GM18517 (cell line): Measurements from ENCODE around the gene FAHD2A.
"Not testable (repeated sequence)": the region's sequence is repeated elsewhere in the genome, so short reads cannot be mapped to it uniquely, and the experiment has no call there.

Experiments used
- ATAC-seq: cut with Tn5 transposase; IDR thresholded peaks from one replicate; pipeline ENCODE4 v1.9.1; 2021; ENCODE audit warnings: mild to moderate bottlenecking, moderate library complexity; ENCODE audit not compliant: unreplicated experiment

Gene FAHD2A

DNA sequence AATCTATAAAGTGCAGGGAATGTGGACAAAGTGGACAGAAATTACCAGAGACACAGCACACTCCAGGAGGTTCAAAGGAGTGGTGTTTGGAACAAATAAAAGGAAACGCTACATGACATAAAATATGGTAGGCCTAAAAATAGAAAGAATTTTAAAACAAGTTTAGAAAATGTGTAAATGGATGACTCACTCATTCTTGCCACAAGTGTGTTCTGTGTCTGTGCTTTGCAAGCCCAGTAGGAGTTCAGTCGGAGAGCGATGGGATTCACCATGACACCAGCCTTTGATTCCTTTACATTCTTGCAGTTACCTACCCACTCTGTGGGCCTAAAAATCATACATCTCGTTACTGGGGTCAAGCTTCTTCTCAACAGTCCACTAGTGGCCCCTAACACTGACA is 30.9 kb downstream of the FAHD2A start:
- not testable (repeated sequence) for ATAC-seq

DNA sequence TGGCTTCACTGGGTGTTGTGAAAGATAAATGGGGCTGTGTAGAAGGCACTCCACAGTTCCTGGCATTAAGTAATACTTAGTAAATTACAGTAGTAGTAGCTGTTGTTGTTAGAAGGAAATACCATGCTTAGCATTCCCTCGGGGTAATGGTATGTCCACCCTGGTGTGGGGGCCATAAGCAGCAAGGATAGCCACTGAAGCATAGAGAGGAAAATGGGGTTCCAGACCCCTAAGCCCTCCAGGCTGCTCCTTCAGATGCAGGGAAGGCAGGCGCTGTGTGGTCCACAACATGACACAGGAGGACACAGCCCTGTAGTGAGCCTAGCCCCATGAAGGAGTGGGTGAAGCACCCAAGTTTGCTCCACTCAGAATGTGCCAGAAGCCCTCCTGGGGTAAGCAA is 31.5 kb downstream of the FAHD2A start:
- not testable (repeated sequence) for ATAC-seq

DNA sequence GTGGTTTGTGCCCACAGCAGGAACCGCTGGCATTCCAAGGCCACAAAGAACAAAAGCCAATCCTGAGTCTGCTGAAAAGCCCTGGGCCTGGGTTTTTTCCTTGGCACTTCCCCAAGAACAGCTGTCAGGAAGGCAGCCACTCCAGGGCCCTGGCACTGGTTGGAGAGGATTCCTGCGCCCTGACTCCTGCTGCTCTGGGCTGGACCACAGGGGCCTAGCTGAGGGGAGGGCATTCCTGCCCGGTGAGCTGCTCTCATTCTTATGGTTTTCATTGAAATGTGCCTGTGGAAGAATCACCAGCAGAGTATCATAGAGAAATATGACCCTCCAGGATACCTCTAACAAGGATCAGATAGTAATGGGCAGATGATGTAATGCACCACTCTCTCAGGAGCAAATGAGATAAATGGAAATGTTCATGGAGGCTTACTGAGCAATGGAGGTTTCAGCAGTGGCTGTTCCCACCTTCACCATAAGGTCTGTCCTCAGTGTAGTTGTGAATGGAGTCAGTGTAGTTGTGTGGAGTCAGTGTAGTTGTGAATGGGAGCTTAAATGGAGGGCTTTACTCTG is 32.1 kb downstream of the FAHD2A start:
- not testable (repeated sequence) for ATAC-seq

- not testable (repeated sequence) for ATAC-seq
These were observed 32.8 kb downstream of the FAHD2A start for GRCh38 chr2:95435162-95435871.

DNA sequence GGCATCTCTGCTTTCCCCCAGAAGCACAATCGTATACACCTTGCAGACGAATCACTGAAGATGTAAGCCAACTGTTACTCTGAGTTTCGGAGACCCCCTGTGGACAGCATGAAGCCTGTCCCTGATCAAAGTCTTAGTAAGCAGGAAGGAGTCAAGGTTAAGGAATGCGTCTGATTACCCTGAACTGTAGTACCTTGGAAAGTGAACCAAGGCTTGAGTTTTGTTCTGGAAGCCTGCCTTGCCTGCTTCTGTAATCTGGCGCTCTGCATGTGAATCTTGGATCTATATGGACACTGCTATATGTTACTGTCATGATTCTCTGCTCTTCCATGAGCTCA is 33.3 kb downstream of the FAHD2A start:
- not testable (repeated sequence) for ATAC-seq

GRCh38 chr2:95442474-95443099 is 40.1 kb downstream of the FAHD2A start:
- ATAC-seq: not testable (repeated sequence)

GRCh38 chr2:95445317-95445716 is 42.8 kb downstream of the FAHD2A start:
- not testable (repeated sequence) for ATAC-seq

- not testable (repeated sequence) for ATAC-seq
These were observed 60.8 kb downstream of the FAHD2A start for GRCh38 chr2:95463292-95463691.
